Osteoblast (primary cell): ENCODE results near the gene DYSF. TPM values are rescaled to one million over a fixed set of nuclear protein-coding genes. Genes with fewer than 3 reads are reported as not detected.

Experiments
- DNase-seq: peaks from one replicate; pipeline ENCODE4 v3.0.0; 2011; ENCODE audit warnings: low spot score, mixed read lengths; ENCODE audit not compliant: insufficient read length; ENCODE audit errors: missing footprints
- H2AFZ ChIP-seq: 2 replicates; pipeline ENCODE4 v1.6.0; 2011; ENCODE audit warnings: mild to moderate bottlenecking, low read length
- H3K27ac ChIP-seq: 2 replicates; pipeline ENCODE4 v1.5.1; 2011; ENCODE audit warnings: mild to moderate bottlenecking, low read depth, low read length, moderate library complexity
- H3K27me3 ChIP-seq: 2 replicates; pipeline ENCODE4 v1.6.0; 2012; ENCODE audit warnings: mild to moderate bottlenecking, control low read depth, inconsistent platforms, low read length, moderate library complexity; ENCODE audit not compliant: insufficient read depth
- H3K36me3 ChIP-seq: 2 replicates; pipeline ENCODE4 v1.5.1; 2011; ENCODE audit warnings: mild to moderate bottlenecking, low read length, control low read depth, moderate library complexity; ENCODE audit not compliant: insufficient read depth
- H3K4me1 ChIP-seq: 2 replicates; pipeline ENCODE4 v1.5.1; 2011; ENCODE audit warnings: mild to moderate bottlenecking, low read length, control low read depth, moderate library complexity; ENCODE audit not compliant: insufficient read depth
- H3K4me2 ChIP-seq: 2 replicates; pipeline ENCODE4 v1.6.0; 2011; ENCODE audit warnings: mild to moderate bottlenecking, low read length; ENCODE audit not compliant: insufficient read depth
- H3K4me3 ChIP-seq: fragments of 200-600 bp; sonication (generic); 3 replicates; pipeline ENCODE4 v1.5.1; 2012; ENCODE audit warnings: mild to moderate bottlenecking, low read length, inconsistent platforms; ENCODE audit not compliant: insufficient read depth
- H3K79me2 ChIP-seq: 2 replicates; pipeline ENCODE4 v1.6.0; 2012; ENCODE audit warnings: mild to moderate bottlenecking, low read length, control low read depth, inconsistent platforms; ENCODE audit not compliant: insufficient read depth
- H3K9me3 ChIP-seq: 2 replicates; pipeline ENCODE4 v1.5.1; 2011; ENCODE audit warnings: low read depth, low read length, control low read depth
- H4K20me1 ChIP-seq: 2 replicates; pipeline ENCODE4 v1.6.0; 2012; ENCODE audit warnings: mild to moderate bottlenecking, low read length, control low read depth; ENCODE audit not compliant: insufficient read depth
- CTCF ChIP-seq: IDR thresholded peaks from 2 replicates; pipeline ENCODE4 v1.5.1; 2011; ENCODE audit warnings: mild to moderate bottlenecking, low read depth, low read length, moderate library complexity; ENCODE audit errors: extremely low read depth
- total RNA-seq: library from RNA; depleted of rRNA; stranded (reverse); fragments of >200 nt; gene quantifications from 2 replicates; pipeline ENCODE4 v1.2.3, GENCODE V29; 2012

DYSF gene
- total RNA-seq, 1 donor = 4.3 TPM

- H3K4me2 ChIP-seq = no peak overlapping the region
- H4K20me1 ChIP-seq = peaks cover 2% of the 10 kb centered on the region
- no peak for TF ChIP-seq CTCF
- H3K27me3 ChIP-seq = peaks cover 49% of the 10 kb centered on the region
- no peak overlapping the region for H3K4me3 ChIP-seq
- peaks cover 3% of the 10 kb centered on the region for H3K4me1 ChIP-seq
- H3K36me3 ChIP-seq = no peaks in the 10 kb centered on the region
- DNase-seq = no peak
- no peak overlapping the region for H2AFZ ChIP-seq
- no peak overlapping the region for H3K27ac ChIP-seq
- no peaks in the 10 kb centered on the region for H3K9me3 ChIP-seq
- no peaks in the 10 kb centered on the region for H3K79me2 ChIP-seq
Measured at GRCh38 chr2:71606244-71606643, 152.9 kb downstream of the DYSF start.

- DNase-seq = peak; percentile 51
- Histone ChIP-seq H3K9me3 (no peaks in the 10 kb centered on the region), H3K36me3 (no peaks in the 10 kb centered on the region), H4K20me1 (peaks cover 2% of the 10 kb centered on the region), H3K27ac (no peak overlapping the region), H3K27me3 (peaks cover 44% of the 10 kb centered on the region), H3K4me2 (no peak overlapping the region), H3K4me1 (peaks cover 3% of the 10 kb centered on the region), H3K4me3 (no peak overlapping the region), H2AFZ (no peak overlapping the region), H3K79me2 (no peaks in the 10 kb centered on the region)
- no peak for TF ChIP-seq CTCF
Measured at GRCh38 chr2:71607151-71607889, 154.0 kb downstream of the DYSF start.

GRCh38 chr2:71608034-71608433 is 154.7 kb downstream of the DYSF start:
- Histone ChIP-seq H2AFZ (no peak overlapping the region), H3K9me3 (no peaks in the 10 kb centered on the region), H4K20me1 (peaks cover 2% of the 10 kb centered on the region), H3K4me1 (peaks cover 3% of the 10 kb centered on the region), H3K36me3 (no peaks in the 10 kb centered on the region), H3K27ac (no peak overlapping the region), H3K27me3 (peaks cover 44% of the 10 kb centered on the region), H3K79me2 (no peaks in the 10 kb centered on the region), H3K4me3 (no peak overlapping the region), H3K4me2 (no peak overlapping the region)
- no peak for DNase-seq
- no peak for TF ChIP-seq CTCF

- DNase-seq = peak; percentile 32
- no peaks in the 10 kb centered on the region for H3K79me2 ChIP-seq
- H3K9me3 ChIP-seq = no peaks in the 10 kb centered on the region
- no peak overlapping the region for H3K27ac ChIP-seq
- TF ChIP-seq CTCF = no peak
- H3K4me3 ChIP-seq = no peak overlapping the region
- H3K4me2 ChIP-seq = no peak overlapping the region
- no peak overlapping the region for H2AFZ ChIP-seq
- peaks cover 42% of the 10 kb centered on the region for H3K27me3 ChIP-seq
- peaks cover 2% of the 10 kb centered on the region for H4K20me1 ChIP-seq
- peaks cover 3% of the 10 kb centered on the region for H3K4me1 ChIP-seq
- no peaks in the 10 kb centered on the region for H3K36me3 ChIP-seq
Measured at GRCh38 chr2:71608441-71608840, 155.1 kb downstream of the DYSF start.
